GM12801 (cell line): Measurements from ENCODE around the gene ST6GALNAC6.

Source experiments
- CTCF ChIP-seq: IDR thresholded peaks from one replicate; pipeline ENCODE4 v1.5.1; 2011; ENCODE audit warnings: control low read depth; ENCODE audit not compliant: insufficient read length; ENCODE audit errors: extremely low read depth

The ST6GALNAC6 gene

GRCh38 chr9:127872369-127873222, 26.8 kb downstream of the ST6GALNAC6 start:
- no peak for TF ChIP-seq CTCF

GRCh38 chr9:127871531-127871930, 27.9 kb downstream of the ST6GALNAC6 start:
- TF ChIP-seq CTCF = no peak

DNA sequence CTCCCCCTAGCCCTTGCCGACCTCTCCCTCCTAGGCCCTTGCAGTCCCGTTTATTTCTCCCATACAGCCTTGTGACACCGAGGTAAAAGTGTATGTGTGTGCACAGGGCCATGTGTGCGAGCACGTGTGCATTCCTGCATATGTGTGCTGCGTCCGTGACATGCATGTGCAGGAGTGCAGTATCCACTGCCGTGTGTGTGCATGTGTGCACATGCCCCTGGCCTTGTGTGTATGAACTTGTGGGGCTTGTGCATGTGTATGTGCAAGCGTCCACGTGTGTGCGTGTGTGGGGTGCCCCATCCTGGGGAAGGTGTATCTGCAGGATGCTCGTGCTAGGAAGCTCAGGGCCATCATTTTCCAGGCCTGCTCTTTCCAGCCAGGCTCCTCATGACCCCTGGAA, 28.5 kb downstream of the ST6GALNAC6 start:
- TF ChIP-seq CTCF = no peak

DNA sequence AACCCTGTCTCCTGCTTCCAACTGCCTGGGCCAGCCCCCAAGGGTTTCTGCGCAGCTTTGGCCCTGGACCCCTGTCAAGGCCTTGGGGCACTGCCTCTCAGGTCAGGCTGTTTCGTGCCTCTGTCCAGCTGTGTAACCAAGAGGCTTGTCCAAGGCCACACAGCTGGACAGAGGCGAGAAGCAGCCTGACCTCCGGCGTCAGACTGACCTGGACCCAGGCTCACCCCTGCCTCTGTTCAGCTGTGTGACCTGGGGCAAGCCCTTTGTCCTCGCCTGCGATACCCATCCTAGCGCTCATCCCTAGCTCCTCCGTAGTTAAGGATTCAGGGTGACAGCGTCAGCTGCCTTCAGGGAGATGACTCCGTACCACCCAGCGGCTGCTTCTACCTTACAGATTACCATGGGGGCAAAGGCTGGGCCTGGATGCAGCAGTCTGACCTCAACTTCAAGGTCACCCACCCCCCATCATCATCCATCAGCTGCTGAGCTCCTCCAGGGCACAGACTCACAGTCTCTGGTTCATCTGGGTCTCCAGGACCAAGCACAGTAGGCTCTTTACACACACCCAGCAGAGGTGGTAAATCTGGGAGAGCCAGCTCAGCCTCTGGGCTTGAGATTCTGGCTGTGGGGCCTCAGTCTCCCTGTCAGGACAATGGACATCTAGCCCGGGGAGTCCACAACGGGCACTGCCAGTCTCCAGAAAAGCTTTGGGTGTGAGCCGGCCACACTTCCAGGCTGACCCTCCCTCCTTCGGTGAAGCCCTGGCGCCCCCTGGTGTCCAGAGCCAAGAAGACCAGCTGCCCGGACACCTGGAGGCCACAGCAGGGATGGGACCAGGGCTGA, 29.9 kb downstream of the ST6GALNAC6 start:
- no peak for TF ChIP-seq CTCF

- TF ChIP-seq CTCF = no peak
Observed at GRCh38 chr9:127868278-127868902, 31.0 kb downstream of the ST6GALNAC6 start.

- TF ChIP-seq CTCF = no peak
Observed at GRCh38 chr9:127867356-127868277, 31.8 kb downstream of the ST6GALNAC6 start.
